Dendritic cell treated with granulocyte-macrophage colony-stimulating factor and Interleukin-4, amounts not matched to agents 40 ng/mL and 50 ng/mL, for 4 days (primary cell): ENCODE measurements around the gene BATF.

ENCODE experiments used
- H3K27ac Mint-ChIP-seq: one replicate; pipeline ENCODE4 v1.8.0; 2022; ENCODE audit warnings: mild to moderate bottlenecking, mixed read lengths
- H3K27me3 Mint-ChIP-seq: one replicate; pipeline ENCODE4 v1.8.0; 2022; ENCODE audit warnings: mild to moderate bottlenecking, mixed read lengths
- H3K36me3 Mint-ChIP-seq: one replicate; pipeline ENCODE4 v1.8.0; 2022; ENCODE audit warnings: low read depth, mixed read lengths
- H3K4me1 Mint-ChIP-seq: one replicate; pipeline ENCODE4 v1.8.0; 2022; ENCODE audit warnings: low read depth, mixed read lengths
- H3K4me3 Mint-ChIP-seq: one replicate; pipeline ENCODE4 v1.8.0; 2022; ENCODE audit warnings: mild to moderate bottlenecking, moderate library complexity, mixed read lengths
- H3K9me3 Mint-ChIP-seq: one replicate; pipeline ENCODE4 v1.8.0; 2022; ENCODE audit warnings: mixed read lengths
- intact Hi-C: fragments of 100-400 bp; cut with micrococcal nuclease; formaldehyde crosslinking; loops from one replicate; pipeline ENCODE4 v1.15.0; 2022

BATF gene

DNA sequence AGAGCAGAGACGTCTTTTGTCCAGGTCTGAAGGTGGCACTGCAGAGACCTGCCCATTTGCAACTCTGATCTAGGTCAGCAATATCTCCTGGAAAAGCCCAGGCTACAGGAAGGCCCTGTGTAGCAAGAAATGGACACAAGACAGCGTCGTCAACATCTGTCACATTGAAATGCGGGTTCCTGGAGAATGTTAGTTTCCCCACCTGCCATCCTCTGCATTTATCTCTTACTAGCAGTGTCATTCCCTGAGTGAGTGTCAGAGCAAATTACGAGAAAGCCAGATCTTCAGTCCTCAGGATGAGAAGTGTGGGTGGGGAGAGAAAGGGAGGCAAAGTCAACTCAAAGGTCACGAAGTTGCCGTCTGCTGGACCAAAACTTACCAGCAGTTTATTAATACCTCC, 28.8 kb downstream of the BATF start:
- no peak overlapping the region for H3K27ac Mint-ChIP-seq
- no peaks in the 10 kb centered on the region for H3K9me3 Mint-ChIP-seq
- intact Hi-C loops, result no loop called here
- H3K4me1 Mint-ChIP-seq, result peaks cover 49% of the 10 kb centered on the region
- no peak overlapping the region for H3K4me3 Mint-ChIP-seq
- peaks cover 24% of the 10 kb centered on the region for H3K36me3 Mint-ChIP-seq
- H3K27me3 Mint-ChIP-seq, result peaks cover 2% of the 10 kb centered on the region

DNA sequence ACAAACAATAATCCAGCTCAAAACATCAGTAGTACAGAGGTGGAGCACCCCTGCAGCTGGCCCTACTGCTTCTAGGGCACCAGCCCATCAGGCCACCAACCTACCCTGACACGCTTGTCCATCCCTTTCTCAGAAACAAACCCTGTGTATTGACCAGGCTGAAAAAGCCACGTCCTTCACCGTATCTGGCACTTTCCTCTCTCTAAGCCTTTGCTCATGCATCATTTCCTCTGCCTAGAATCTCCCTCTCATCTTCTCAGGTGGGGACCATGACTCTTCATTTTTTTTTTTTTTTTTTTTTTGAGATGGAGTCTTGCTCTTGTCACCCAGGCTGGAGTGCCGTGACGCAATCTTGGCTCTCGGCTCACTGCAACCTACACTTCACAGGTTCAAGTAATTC, 30.9 kb downstream of the BATF start:
- intact Hi-C loops, result no loop called here
- H3K4me3 Mint-ChIP-seq, result no peak overlapping the region
- peaks cover 2% of the 10 kb centered on the region for H3K27me3 Mint-ChIP-seq
- H3K9me3 Mint-ChIP-seq, result peaks cover 5% of the 10 kb centered on the region
- H3K4me1 Mint-ChIP-seq, result peaks cover 34% of the 10 kb centered on the region
- no peak overlapping the region for H3K27ac Mint-ChIP-seq
- peaks cover 3% of the 10 kb centered on the region for H3K36me3 Mint-ChIP-seq

DNA sequence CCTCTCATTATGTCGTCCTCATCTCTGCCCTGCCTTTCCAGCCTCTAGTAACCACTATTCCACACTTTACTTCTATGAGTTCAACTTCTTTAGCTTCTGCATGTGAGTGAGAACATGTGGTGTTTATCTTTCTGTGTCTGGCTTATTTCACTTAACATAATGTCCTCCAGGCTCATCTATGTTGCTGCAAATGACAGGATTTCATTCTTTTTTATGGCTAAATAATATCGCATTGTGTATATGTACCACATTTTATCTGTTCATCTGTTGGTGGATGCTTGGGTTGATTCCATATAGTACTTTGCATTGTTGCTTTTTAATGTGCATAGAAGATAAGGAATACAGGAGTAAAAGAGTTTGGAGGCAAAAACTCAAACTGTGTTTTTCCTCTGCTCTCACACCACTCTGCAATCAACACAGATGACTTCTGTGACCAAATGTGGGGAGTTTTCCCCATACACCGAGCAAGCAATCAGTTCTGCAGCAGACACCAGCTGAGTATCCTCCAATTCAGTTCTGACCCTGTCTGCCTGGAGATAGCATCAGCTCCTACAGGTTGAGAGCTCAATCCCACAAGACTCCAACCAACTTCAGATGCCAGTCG, 31.6 kb downstream of the BATF start:
- Mint-ChIP-seq H3K4me3 (no peak overlapping the region), H3K9me3 (peaks cover 5% of the 10 kb centered on the region), H3K27me3 (peaks cover 2% of the 10 kb centered on the region), H3K4me1 (peaks cover 27% of the 10 kb centered on the region), H3K36me3 (no peaks in the 10 kb centered on the region), H3K27ac (no peak overlapping the region)
- intact Hi-C loops, result no loop called here

DNA sequence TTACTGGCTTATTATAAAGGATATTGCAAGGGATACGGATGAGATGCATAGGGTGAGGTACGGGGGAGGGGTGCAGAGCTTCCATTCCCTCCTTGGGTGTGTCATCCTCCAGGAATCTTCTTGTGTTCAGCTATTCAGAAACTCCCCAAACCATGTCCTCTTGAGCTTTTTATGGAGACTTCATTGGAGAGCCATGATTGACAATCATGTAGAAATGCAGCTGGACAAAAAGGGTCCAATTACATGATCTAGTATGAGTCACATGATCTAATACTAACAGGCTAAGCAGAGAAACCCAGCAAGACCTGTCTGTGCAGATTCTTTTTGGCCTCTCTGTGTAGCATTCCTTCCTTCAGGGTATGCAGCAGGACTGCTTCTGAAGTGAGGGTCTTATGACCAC, 32.2 kb downstream of the BATF start:
- H3K27me3 Mint-ChIP-seq, result peaks cover 2% of the 10 kb centered on the region
- intact Hi-C loops, result no loop called here
- H3K4me3 Mint-ChIP-seq, result no peak overlapping the region
- peaks cover 5% of the 10 kb centered on the region for H3K9me3 Mint-ChIP-seq
- no peaks in the 10 kb centered on the region for H3K36me3 Mint-ChIP-seq
- no peak overlapping the region for H3K27ac Mint-ChIP-seq
- H3K4me1 Mint-ChIP-seq, result peaks cover 27% of the 10 kb centered on the region

DNA sequence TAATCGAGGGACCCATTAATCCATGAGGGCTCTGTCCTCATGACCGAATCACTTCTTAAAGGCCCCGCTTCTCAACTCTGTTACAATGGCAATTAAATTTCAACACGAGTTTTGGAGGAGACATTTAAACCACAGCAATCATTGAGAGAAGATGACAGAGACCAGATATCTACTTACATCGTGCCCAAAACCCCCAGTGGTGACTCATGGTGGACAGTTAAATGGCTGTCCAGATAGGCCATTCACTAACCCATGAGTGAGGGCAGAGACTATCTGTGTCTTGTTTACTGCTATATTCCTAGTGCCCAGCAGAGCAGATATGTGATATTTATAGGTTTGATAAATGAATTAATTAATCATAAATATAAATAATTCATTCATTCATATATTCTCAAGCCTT, 36.2 kb downstream of the BATF start:
- Mint-ChIP-seq H3K4me3 (no peak overlapping the region), H3K27me3 (no peaks in the 10 kb centered on the region), H3K27ac (no peak overlapping the region), H3K36me3 (no peaks in the 10 kb centered on the region), H3K9me3 (peaks cover 5% of the 10 kb centered on the region), H3K4me1 (peaks cover 22% of the 10 kb centered on the region)
- intact Hi-C loops, result no loop called here

DNA sequence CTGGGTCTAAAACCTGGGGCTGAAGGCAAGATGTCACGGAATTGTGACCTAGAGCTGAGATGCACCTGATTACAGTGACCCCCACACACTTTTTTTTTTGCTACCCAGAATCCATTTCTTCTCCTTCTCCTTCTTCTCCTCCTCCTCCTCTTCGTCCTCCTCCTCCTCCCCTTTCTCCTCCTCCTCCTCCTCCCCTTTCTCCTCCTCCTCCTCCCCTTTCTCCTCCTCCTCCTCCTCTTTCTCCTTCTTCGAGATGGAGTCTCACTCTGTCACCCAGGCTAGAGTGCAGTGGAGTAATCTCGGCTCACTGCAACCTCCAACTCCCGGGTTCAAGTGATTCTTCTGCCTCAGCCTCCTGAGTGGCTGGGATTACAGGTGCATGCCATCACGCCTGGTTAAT, 36.8 kb downstream of the BATF start:
- Mint-ChIP-seq H3K36me3 (no peaks in the 10 kb centered on the region), H3K4me1 (peaks cover 18% of the 10 kb centered on the region), H3K4me3 (no peak overlapping the region), H3K9me3 (peaks cover 5% of the 10 kb centered on the region), H3K27ac (no peak overlapping the region), H3K27me3 (no peaks in the 10 kb centered on the region)
- intact Hi-C loops, result no loop called here

DNA sequence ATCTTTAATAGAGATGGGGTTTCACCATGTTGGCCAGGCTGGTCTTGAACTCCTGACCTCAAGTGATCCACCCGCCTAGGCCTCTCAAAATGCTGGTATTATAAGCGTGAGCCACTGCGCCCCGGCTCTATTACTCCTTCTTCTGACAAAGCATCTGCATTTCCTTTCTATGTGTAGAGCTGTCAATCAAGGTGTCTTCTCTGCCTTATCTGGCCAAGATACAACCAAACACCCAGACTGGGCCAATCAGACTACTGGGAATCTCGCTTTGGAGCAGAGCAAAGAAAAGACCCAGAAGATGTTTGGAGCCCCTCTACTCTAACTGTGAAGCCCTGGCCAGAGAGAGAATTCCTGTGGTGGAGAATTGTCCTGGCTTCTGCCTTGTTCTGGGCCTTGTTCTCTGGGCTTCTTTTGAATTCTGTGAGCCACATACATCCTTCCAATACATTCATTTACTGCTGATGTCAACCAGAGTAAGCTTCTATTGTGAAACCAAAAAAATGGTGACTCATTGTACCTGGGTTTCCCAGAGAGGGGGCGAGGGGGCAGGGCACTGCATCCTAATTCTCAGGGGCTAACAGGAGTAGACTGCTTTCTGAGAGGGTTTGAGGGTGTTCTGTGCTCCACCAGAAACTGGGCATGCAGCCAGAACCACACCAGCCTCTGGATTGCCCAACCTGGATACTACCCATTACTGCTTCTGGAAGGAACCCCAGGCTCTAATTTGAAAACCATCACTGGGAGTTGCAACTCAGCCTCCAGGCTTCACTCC, 37.4 kb downstream of the BATF start:
- no peaks in the 10 kb centered on the region for H3K36me3 Mint-ChIP-seq
- no peak overlapping the region for H3K27ac Mint-ChIP-seq
- peaks cover 5% of the 10 kb centered on the region for H3K9me3 Mint-ChIP-seq
- H3K4me1 Mint-ChIP-seq, result peaks cover 20% of the 10 kb centered on the region
- no peak overlapping the region for H3K4me3 Mint-ChIP-seq
- H3K27me3 Mint-ChIP-seq, result no peaks in the 10 kb centered on the region
- intact Hi-C loops, result loop anchor here (2.0 to 5.0 kb wide), 2 partner anchors 41 to 252 kb away; no protein-coding TSS in a partner anchor

DNA sequence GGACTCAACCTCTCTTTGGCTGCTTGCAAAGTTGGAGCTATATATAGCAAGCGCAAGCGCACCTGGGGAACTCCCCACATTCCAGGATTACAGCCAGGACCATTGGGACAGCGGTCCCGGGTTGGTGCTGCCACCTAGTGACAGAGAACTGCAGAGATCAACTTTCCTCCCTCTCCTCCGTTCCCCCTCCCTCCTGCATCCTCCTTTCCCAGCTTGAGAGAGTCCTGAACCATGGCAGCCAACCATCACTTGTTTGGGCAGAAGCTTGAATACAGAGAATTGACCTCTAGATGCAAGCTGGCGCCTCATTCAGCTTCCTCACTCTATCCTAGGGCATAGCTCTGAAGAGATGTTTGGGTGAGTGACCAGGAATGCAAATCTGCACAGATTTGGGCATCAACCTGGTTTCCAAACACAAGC, 38.8 kb downstream of the BATF start:
- no peak overlapping the region for H3K27ac Mint-ChIP-seq
- H3K9me3 Mint-ChIP-seq, result peaks cover 5% of the 10 kb centered on the region
- no peak overlapping the region for H3K4me3 Mint-ChIP-seq
- H3K4me1 Mint-ChIP-seq, result peaks cover 30% of the 10 kb centered on the region
- H3K27me3 Mint-ChIP-seq, result no peaks in the 10 kb centered on the region
- intact Hi-C loops, result loop anchor here (2.0 to 5.0 kb wide), 2 partner anchors 42 to 254 kb away; no protein-coding TSS in a partner anchor
- no peaks in the 10 kb centered on the region for H3K36me3 Mint-ChIP-seq

DNA sequence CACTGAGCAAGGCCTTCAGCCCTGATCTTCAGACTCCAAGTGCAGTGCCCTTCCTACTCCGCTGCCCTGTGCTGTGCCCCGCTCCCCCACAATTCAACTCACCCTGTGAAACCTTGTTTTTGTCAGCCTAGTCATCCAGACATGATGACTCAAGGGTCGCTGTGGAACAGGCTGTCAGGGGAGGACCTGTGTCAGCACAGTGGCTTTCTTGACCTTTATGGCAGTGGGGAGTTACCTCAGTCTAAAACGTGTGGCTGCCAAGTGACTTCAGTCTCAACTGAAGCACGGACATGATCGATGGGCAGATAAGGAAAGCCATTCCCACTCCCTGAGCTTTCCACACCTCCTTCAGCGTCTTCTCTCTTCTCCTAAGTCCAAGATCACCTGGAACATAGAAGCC, 39.8 kb downstream of the BATF start:
- H3K36me3 Mint-ChIP-seq, result no peaks in the 10 kb centered on the region
- peaks cover 4% of the 10 kb centered on the region for H3K9me3 Mint-ChIP-seq
- intact Hi-C loops, result loop anchor here (5.0 kb wide), 1 partner anchor 255 kb away; no protein-coding TSS in a partner anchor
- H3K4me3 Mint-ChIP-seq, result no peak overlapping the region
- H3K27me3 Mint-ChIP-seq, result no peaks in the 10 kb centered on the region
- H3K4me1 Mint-ChIP-seq, result peaks cover 39% of the 10 kb centered on the region
- no peak overlapping the region for H3K27ac Mint-ChIP-seq

DNA sequence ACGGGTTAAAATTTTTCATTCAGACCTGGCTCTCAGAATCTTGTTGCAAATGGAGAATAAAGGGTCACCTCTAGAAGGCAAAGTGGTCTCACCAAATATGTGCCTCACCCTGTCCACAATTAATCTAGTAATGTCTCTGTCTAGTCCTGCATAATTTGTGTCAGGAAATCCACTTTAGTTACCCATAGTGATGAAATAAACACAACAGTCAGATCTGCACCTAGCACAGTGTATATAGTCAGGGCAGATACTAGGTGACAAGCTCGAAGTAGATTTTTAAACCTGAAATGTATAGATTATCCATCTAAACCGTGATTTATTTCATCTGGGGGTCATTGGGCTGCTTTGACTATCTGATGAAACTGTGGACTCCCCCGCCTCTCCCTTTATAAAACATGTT, 40.2 kb downstream of the BATF start:
- Mint-ChIP-seq H3K27ac (no peak overlapping the region), H3K4me1 (peaks cover 39% of the 10 kb centered on the region), H3K9me3 (no peaks in the 10 kb centered on the region), H3K36me3 (no peaks in the 10 kb centered on the region), H3K27me3 (no peaks in the 10 kb centered on the region), H3K4me3 (no peak overlapping the region)
- intact Hi-C loops, result loop anchor here (5.0 kb wide), 1 partner anchor 255 kb away; no protein-coding TSS in a partner anchor

DNA sequence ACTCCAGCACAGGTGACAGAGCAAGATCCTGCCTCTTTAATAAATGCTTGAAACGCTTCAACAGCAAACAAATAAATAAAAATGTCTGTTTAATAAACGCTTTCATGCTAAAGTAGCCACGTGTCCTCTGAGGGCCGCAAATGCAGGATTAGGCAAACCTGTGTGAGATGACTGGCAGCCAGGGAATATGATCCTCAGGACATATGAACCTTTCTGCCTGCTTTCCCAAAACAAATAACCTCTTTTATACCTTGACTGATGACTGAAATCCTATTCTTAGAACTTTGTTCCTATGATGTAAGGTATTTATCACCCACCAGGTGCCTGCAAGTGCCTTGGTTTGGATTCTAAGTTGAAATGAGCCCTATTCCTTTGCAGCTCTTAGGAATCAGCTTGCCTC, 41.7 kb downstream of the BATF start:
- Mint-ChIP-seq H3K4me3 (no peak overlapping the region), H3K36me3 (no peaks in the 10 kb centered on the region), H3K27me3 (no peaks in the 10 kb centered on the region), H3K9me3 (no peaks in the 10 kb centered on the region), H3K27ac (no peak overlapping the region), H3K4me1 (peaks cover 39% of the 10 kb centered on the region)
- intact Hi-C loops, result loop anchor here (5.0 kb wide), 1 partner anchor 257 kb away; no protein-coding TSS in a partner anchor

DNA sequence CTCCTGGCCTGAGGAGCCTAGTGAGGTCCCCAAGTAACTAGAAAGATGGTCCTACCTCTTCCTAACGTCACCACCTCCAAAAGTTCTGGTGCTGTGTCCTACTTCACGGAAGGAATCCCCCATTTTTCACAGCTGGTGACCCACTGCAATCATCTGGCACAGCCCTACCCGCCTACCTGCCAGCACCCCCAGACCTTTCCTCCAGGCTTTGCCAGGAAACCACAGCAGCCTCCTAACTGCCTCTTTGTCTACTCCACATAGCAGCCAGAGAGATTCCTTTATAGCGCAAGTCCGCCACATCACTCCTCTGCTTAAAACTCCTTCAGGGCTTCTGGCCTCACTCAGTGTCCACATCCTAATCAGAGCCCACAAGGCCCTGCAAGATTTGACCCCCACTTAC, 42.8 kb downstream of the BATF start:
- H3K9me3 Mint-ChIP-seq, result no peaks in the 10 kb centered on the region
- H3K36me3 Mint-ChIP-seq, result no peaks in the 10 kb centered on the region
- peaks cover 27% of the 10 kb centered on the region for H3K4me1 Mint-ChIP-seq
- intact Hi-C loops, result no loop called here
- H3K27me3 Mint-ChIP-seq, result no peaks in the 10 kb centered on the region
- H3K4me3 Mint-ChIP-seq, result no peak overlapping the region
- peak overlapping the region; percentile 7 for H3K27ac Mint-ChIP-seq

DNA sequence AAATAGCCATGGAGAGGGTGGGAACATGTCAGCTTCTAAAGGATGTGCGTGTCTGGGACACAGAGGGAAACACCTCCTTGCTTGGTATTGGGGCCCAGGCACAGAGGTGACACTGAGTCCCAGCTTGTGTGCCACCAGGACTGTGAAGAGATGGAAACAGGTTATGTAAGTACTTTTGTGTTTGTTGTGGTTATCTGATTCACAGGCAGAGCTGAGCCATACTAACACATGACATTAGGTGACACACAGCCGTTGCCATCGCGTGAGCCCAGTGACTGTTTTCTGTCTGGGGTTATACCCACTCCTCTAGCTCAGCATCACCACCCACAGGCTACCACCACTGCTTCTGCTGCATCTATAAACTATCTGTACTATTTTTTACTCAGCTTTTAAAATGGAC, 44.1 kb downstream of the BATF start:
- H3K4me3 Mint-ChIP-seq, result no peak overlapping the region
- H3K9me3 Mint-ChIP-seq, result no peaks in the 10 kb centered on the region
- no peaks in the 10 kb centered on the region for H3K27me3 Mint-ChIP-seq
- intact Hi-C loops, result no loop called here
- H3K4me1 Mint-ChIP-seq, result peaks cover 29% of the 10 kb centered on the region
- H3K27ac Mint-ChIP-seq, result no peak overlapping the region
- H3K36me3 Mint-ChIP-seq, result no peaks in the 10 kb centered on the region

DNA sequence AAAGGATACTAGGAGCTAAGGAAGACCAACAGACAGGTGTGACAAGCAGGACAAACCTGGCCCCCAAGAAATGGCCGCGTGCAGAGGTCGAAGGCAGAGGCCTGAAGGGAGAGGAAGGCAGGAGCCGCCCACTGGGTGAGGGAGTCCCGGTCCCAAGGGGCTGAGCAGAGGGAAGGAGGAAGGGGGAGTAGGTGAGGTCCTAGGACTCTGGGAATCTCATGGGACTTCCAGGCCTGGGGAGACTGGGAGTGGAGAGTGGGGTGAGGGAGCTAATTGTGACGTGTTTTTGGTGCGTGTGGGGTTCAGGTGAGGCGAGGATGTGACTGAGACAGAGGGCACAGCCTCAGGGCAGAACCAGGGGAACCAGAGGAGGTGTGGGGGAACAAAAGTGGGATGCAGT, 44.5 kb downstream of the BATF start:
- Mint-ChIP-seq H3K36me3 (no peaks in the 10 kb centered on the region), H3K9me3 (no peaks in the 10 kb centered on the region), H3K4me3 (no peak overlapping the region), H3K4me1 (peaks cover 33% of the 10 kb centered on the region), H3K27ac (peak overlapping the region; percentile 14), H3K27me3 (no peaks in the 10 kb centered on the region)
- intact Hi-C loops, result no loop called here
